ENCODE measurements around the gene YJEFN3.

DNA sequence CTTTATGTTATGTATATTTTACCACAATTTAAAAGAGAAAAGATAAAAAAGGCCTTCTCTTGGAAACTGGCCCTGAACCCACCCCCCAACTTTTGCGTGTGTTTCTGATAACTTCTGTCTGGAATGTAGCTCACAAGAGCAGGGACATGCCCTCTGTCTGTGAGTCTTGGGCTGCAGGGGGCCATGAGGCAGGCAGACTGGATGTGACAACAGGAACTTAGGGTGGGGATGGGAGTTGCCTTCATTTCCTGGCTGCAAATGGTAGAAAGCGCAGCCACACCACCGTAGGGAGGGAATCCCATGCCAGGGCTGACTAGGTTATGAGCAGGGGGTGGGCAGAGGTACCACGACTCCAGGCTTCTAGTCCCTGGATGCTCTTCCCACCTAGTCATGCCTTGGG lies 31.2 kb downstream of the YJEFN3 start:
- TF ChIP-seq TBP (IDR thresholded peaks at IDR 0.05; ENCODE audit: low read depth, low read length), result no peak
- TF ChIP-seq, protein P1, sequence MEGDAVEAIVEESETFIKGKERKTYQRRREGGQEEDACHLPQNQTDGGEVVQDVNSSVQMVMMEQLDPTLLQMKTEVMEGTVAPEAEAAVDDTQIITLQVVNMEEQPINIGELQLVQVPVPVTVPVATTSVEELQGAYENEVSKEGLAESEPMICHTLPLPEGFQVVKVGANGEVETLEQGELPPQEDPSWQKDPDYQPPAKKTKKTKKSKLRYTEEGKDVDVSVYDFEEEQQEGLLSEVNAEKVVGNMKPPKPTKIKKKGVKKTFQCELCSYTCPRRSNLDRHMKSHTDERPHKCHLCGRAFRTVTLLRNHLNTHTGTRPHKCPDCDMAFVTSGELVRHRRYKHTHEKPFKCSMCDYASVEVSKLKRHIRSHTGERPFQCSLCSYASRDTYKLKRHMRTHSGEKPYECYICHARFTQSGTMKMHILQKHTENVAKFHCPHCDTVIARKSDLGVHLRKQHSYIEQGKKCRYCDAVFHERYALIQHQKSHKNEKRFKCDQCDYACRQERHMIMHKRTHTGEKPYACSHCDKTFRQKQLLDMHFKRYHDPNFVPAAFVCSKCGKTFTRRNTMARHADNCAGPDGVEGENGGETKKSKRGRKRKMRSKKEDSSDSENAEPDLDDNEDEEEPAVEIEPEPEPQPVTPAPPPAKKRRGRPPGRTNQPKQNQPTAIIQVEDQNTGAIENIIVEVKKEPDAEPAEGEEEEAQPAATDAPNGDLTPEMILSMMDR (IDR thresholded peaks at IDR 0.05; ENCODE audit: control extremely low read depth in 1 of 3, insufficient read depth in 1 of 3, low read depth in 1 of 3, low read length in 3 of 3), result no peak
- no peak for TF ChIP-seq EZH2 (IDR thresholded peaks at IDR 0.05; ENCODE audit: low read depth, low read length, severe bottlenecking)
- no peak for TF ChIP-seq POLR2AphosphoS5 (IDR thresholded peaks at IDR 0.05; ENCODE audit: low read depth, low read length)
- no peak for TF ChIP-seq POLR2A (IDR thresholded peaks at IDR 0.05; ENCODE audit: control extremely low read depth in 1 of 2, low read depth in 2 of 2, low read length in 2 of 2)

All from H1 (cell line).